Chondrocyte (in vitro differentiated cells): ENCODE results near the gene PAGE3. TPM values are rescaled to one million over a fixed set of nuclear protein-coding genes. Genes with fewer than 3 reads are reported as not detected.

Source experiments
- DNase-seq: peaks from one replicate; pipeline ENCODE4 v3.0.0; 2021; ENCODE audit warnings: mixed read lengths, low spot score
- H3K27ac Mint-ChIP-seq: one replicate; pipeline ENCODE4 v1.8.0; 2021; ENCODE audit warnings: mild to moderate bottlenecking, moderate library complexity, mixed read lengths; ENCODE audit not compliant: unreplicated experiment
- H3K27me3 Mint-ChIP-seq: 2 replicates; pipeline ENCODE4 v1.8.0; 2021; ENCODE audit warnings: low read depth, mixed read lengths
- H3K36me3 Mint-ChIP-seq: 2 replicates; pipeline ENCODE4 v1.8.0; 2021; ENCODE audit warnings: low read depth, mixed read lengths
- H3K4me1 Mint-ChIP-seq: 2 replicates; pipeline ENCODE4 v1.8.0; 2021; ENCODE audit warnings: low read depth, mild to moderate bottlenecking, mixed read lengths
- H3K4me3 Mint-ChIP-seq: one replicate; pipeline ENCODE4 v1.8.0; 2021; ENCODE audit warnings: mild to moderate bottlenecking, moderate library complexity, mixed read lengths; ENCODE audit not compliant: unreplicated experiment
- H3K9me3 Mint-ChIP-seq: 2 replicates; pipeline ENCODE4 v1.8.0; 2021; ENCODE audit warnings: low read depth, mixed read lengths
- CTCF ChIP-seq: fragments of 200-600 bp; sonication (generic); IDR thresholded peaks from 2 replicates; pipeline ENCODE4 v1.5.0; 2021; ENCODE audit warnings: antibody characterized with exemption, mild to moderate bottlenecking, moderate library complexity
- total RNA-seq: library from RNA; stranded (reverse); gene quantifications from 3 replicates; pipeline ENCODE4 v1.2.1, GENCODE V29; 2021

PAGE3 gene
- total RNA-seq, 1 donor from 2014 or later, result not detected

DNA sequence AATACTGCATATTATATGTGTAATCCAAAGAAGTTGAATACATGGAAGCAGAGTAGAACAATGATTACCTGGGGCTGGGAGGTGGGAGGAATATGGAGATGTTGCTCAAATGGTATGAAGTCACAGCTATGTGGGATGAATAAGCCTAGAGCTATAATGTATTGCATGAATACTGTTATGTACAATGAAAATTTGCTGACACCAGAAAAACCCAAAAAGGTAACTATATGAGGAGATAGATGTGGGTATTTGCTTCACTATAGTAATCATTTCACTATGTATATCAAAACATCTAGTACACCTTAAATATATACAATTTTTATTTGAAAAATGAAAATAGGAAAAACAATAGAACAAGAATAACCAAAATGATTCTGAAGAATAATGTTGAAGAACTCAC is 11.2 kb downstream of the PAGE3 start:
- Mint-ChIP-seq H3K36me3 (no peaks in the 10 kb centered on the region), H3K4me1 (no peaks in the 10 kb centered on the region), H3K9me3 (peaks cover 26% of the 10 kb centered on the region), H3K27ac (no peak overlapping the region), H3K27me3 (no peaks in the 10 kb centered on the region), H3K4me3 (no peak overlapping the region)
- TF ChIP-seq CTCF, result no peak
- DNase-seq, result no peak

- DNase-seq, result no peak
- H3K27ac Mint-ChIP-seq, result no peak overlapping the region
- H3K4me1 Mint-ChIP-seq, result no peaks in the 10 kb centered on the region
- no peak overlapping the region for H3K4me3 Mint-ChIP-seq
- no peaks in the 10 kb centered on the region for H3K36me3 Mint-ChIP-seq
- H3K27me3 Mint-ChIP-seq, result no peaks in the 10 kb centered on the region
- peaks cover 43% of the 10 kb centered on the region for H3K9me3 Mint-ChIP-seq
- TF ChIP-seq CTCF, result no peak
These were observed 23.9 kb downstream of the PAGE3 start for GRCh38 chrX:55240788-55241340.

GRCh38 chrX:55220119-55220794 is 44.5 kb downstream of the PAGE3 start, which contains the start of gene PAGE5:
TSS of gene PAGE5 (plus strand) at chrX:55220346. CDS start at chrX:55221383, 1,037 bp downstream.
- Mint-ChIP-seq H3K9me3 (peaks cover 23% of the 10 kb centered on the region), H3K27me3 (no peaks in the 10 kb centered on the region), H3K27ac (no peak within 1 kb of the TSS), H3K36me3 (no peaks in the 10 kb centered on the region), H3K4me1 (no peaks in the 10 kb centered on the region), H3K4me3 (no peak within 1 kb of the TSS)
- no peak for TF ChIP-seq CTCF
- no peak for DNase-seq

GRCh38 chrX:55213381-55213780 is 51.3 kb downstream of the PAGE3 start:
- H3K9me3 Mint-ChIP-seq, result peaks cover 13% of the 10 kb centered on the region
- no peak overlapping the region for H3K4me3 Mint-ChIP-seq
- no peaks in the 10 kb centered on the region for H3K36me3 Mint-ChIP-seq
- no peaks in the 10 kb centered on the region for H3K4me1 Mint-ChIP-seq
- DNase-seq, result no peak
- no peak overlapping the region for H3K27ac Mint-ChIP-seq
- H3K27me3 Mint-ChIP-seq, result peaks cover 1% of the 10 kb centered on the region
- no peak for TF ChIP-seq CTCF

GRCh38 chrX:55210931-55211677 is 53.6 kb downstream of the PAGE3 start:
- no peaks in the 10 kb centered on the region for H3K36me3 Mint-ChIP-seq
- no peak for DNase-seq
- no peak overlapping the region for H3K27ac Mint-ChIP-seq
- H3K27me3 Mint-ChIP-seq, result peaks cover 1% of the 10 kb centered on the region
- no peaks in the 10 kb centered on the region for H3K4me1 Mint-ChIP-seq
- peaks cover 20% of the 10 kb centered on the region for H3K9me3 Mint-ChIP-seq
- TF ChIP-seq CTCF, result no peak
- H3K4me3 Mint-ChIP-seq, result no peak overlapping the region
